ENCODE measurements around the gene ATP8A2.

ATP8A2 gene

GRCh38 chr13:25575562-25575961 lies 203.8 kb downstream of the ATP8A2 start:
- no peak for TF ChIP-seq CTCF (IDR thresholded peaks at IDR 0.05)
- H2AFZ ChIP-seq: no peak overlapping the region
- no peaks in the 10 kb centered on the region for H3K4me1 ChIP-seq
- H3K4me3 ChIP-seq (ENCODE audit: low read depth, low read length): no peak overlapping the region
- no peak overlapping the region for H3K9ac ChIP-seq
- no peak overlapping the region for H3K27ac ChIP-seq
- no peaks in the 10 kb centered on the region for H3K9me3 ChIP-seq (ENCODE audit: control insufficient read depth, low read length)
- no peaks in the 10 kb centered on the region for H3K79me2 ChIP-seq
- H3K27me3 ChIP-seq (ENCODE audit: control insufficient read depth, insufficient read depth, low read length): no peaks in the 10 kb centered on the region
- H3K4me2 ChIP-seq (ENCODE audit: low read length): no peak overlapping the region
- H3K36me3 ChIP-seq (ENCODE audit: control insufficient read depth, insufficient read depth, low read length): no peaks in the 10 kb centered on the region

GRCh38 chr13:25578526-25578925 lies 206.8 kb downstream of the ATP8A2 start:
- no peak overlapping the region for H2AFZ ChIP-seq
- H3K36me3 ChIP-seq (ENCODE audit: control insufficient read depth, insufficient read depth, low read length): no peaks in the 10 kb centered on the region
- H3K27ac ChIP-seq: no peak overlapping the region
- no peaks in the 10 kb centered on the region for H3K4me1 ChIP-seq
- no peak overlapping the region for H3K4me2 ChIP-seq (ENCODE audit: low read length)
- H3K9me3 ChIP-seq (ENCODE audit: control insufficient read depth, low read length): no peaks in the 10 kb centered on the region
- no peak overlapping the region for H3K9ac ChIP-seq
- no peaks in the 10 kb centered on the region for H3K27me3 ChIP-seq (ENCODE audit: control insufficient read depth, insufficient read depth, low read length)
- no peaks in the 10 kb centered on the region for H3K79me2 ChIP-seq
- TF ChIP-seq CTCF (IDR thresholded peaks at IDR 0.05): no peak
- H3K4me3 ChIP-seq (ENCODE audit: low read depth, low read length): no peak overlapping the region

- Histone ChIP-seq H3K36me3 (ENCODE audit: control insufficient read depth, insufficient read depth, low read length) (no peaks in the 10 kb centered on the region), H3K9ac (no peak overlapping the region), H3K27ac (no peak overlapping the region), H3K4me1 (no peaks in the 10 kb centered on the region), H2AFZ (no peak overlapping the region), H3K27me3 (ENCODE audit: control insufficient read depth, insufficient read depth, low read length) (no peaks in the 10 kb centered on the region), H3K79me2 (no peaks in the 10 kb centered on the region), H3K4me2 (ENCODE audit: low read length) (no peak overlapping the region), H3K9me3 (ENCODE audit: control insufficient read depth, low read length) (no peaks in the 10 kb centered on the region), H3K4me3 (ENCODE audit: low read depth, low read length) (no peak overlapping the region)
- TF ChIP-seq CTCF (IDR thresholded peaks at IDR 0.05): no peak
Measured at GRCh38 chr13:25579221-25579620, 207.4 kb downstream of the ATP8A2 start.

- H2AFZ ChIP-seq: no peak overlapping the region
- no peak overlapping the region for H3K4me2 ChIP-seq (ENCODE audit: low read length)
- no peak for TF ChIP-seq CTCF (IDR thresholded peaks at IDR 0.05)
- H3K79me2 ChIP-seq: no peaks in the 10 kb centered on the region
- H3K9ac ChIP-seq: no peak overlapping the region
- H3K9me3 ChIP-seq (ENCODE audit: control insufficient read depth, low read length): no peaks in the 10 kb centered on the region
- H3K4me1 ChIP-seq: no peaks in the 10 kb centered on the region
- no peak overlapping the region for H3K4me3 ChIP-seq (ENCODE audit: low read depth, low read length)
- H3K27me3 ChIP-seq (ENCODE audit: control insufficient read depth, insufficient read depth, low read length): no peaks in the 10 kb centered on the region
- no peak overlapping the region for H3K27ac ChIP-seq
- no peaks in the 10 kb centered on the region for H3K36me3 ChIP-seq (ENCODE audit: control insufficient read depth, insufficient read depth, low read length)
Measured at GRCh38 chr13:25581351-25581750, 209.6 kb downstream of the ATP8A2 start.

GRCh38 chr13:25584087-25584486 lies 212.3 kb downstream of the ATP8A2 start:
- no peaks in the 10 kb centered on the region for H3K4me1 ChIP-seq
- no peak overlapping the region for H3K27ac ChIP-seq
- no peaks in the 10 kb centered on the region for H3K9me3 ChIP-seq (ENCODE audit: control insufficient read depth, low read length)
- H3K27me3 ChIP-seq (ENCODE audit: control insufficient read depth, insufficient read depth, low read length): no peaks in the 10 kb centered on the region
- H3K9ac ChIP-seq: no peak overlapping the region
- H3K36me3 ChIP-seq (ENCODE audit: control insufficient read depth, insufficient read depth, low read length): no peaks in the 10 kb centered on the region
- H3K4me2 ChIP-seq (ENCODE audit: low read length): no peak overlapping the region
- H3K79me2 ChIP-seq: no peaks in the 10 kb centered on the region
- H2AFZ ChIP-seq: no peak overlapping the region
- TF ChIP-seq CTCF (IDR thresholded peaks at IDR 0.05): no peak
- no peak overlapping the region for H3K4me3 ChIP-seq (ENCODE audit: low read depth, low read length)

Data from parathyroid adenoma (tissue), 2 donors.